HUES6 (cell line): ENCODE measurements around the gene PPP3CB.

ENCODE experiments used
- H3K27ac ChIP-seq: 2 replicates; pipeline ENCODE4 v1.7.0; 2013; ENCODE audit warnings: low read depth, mild to moderate bottlenecking, low read length, inconsistent platforms
- H3K27me3 ChIP-seq: 2 replicates; pipeline ENCODE4 v1.6.1; 2013; ENCODE audit warnings: low read length; ENCODE audit not compliant: control insufficient read depth, insufficient read depth
- H3K36me3 ChIP-seq: 2 replicates; pipeline ENCODE4 v1.6.1; 2013; ENCODE audit warnings: low read length; ENCODE audit not compliant: control insufficient read depth, insufficient read depth
- H3K4me1 ChIP-seq: 2 replicates; pipeline ENCODE4 v1.6.1; 2013; ENCODE audit warnings: low read length; ENCODE audit not compliant: control insufficient read depth, insufficient read depth
- H3K4me3 ChIP-seq: 2 replicates; pipeline ENCODE4 v1.5.1; 2013; ENCODE audit warnings: low read depth, low read length
- H3K9ac ChIP-seq: one replicate; pipeline ENCODE4 v1.6.1; 2013; ENCODE audit warnings: mild to moderate bottlenecking, low read length
- H3K9me3 ChIP-seq: 2 replicates; pipeline ENCODE4 v1.6.1; 2013; ENCODE audit warnings: low read depth, low read length; ENCODE audit not compliant: control insufficient read depth, insufficient read depth

PPP3CB gene

DNA sequence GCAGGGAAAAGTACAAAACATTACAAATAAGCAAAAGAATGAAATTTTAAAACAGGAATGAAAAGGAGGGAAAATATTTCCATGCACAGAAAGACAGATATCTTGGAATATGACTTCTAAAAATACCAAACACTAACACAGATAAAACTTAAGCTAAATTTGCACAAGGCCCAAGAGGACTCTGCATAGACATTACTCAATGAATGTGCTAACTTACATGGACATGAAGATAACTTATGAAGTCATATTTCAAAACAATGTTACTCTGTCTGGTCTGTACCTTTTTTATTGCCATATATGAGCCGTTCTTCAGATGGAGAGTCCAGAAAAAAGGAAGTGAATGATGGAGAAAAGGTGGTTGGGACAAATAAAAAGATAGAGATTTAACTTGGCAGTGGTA, 47.4 kb downstream of the PPP3CB start:
- H3K9me3 ChIP-seq, result no peaks in the 10 kb centered on the region
- H3K9ac ChIP-seq, result no peak overlapping the region
- no peaks in the 10 kb centered on the region for H3K27me3 ChIP-seq
- no peaks in the 10 kb centered on the region for H3K4me1 ChIP-seq
- peaks cover 22% of the 10 kb centered on the region for H3K36me3 ChIP-seq
- H3K4me3 ChIP-seq, result no peak overlapping the region
- H3K27ac ChIP-seq, result no peak overlapping the region

DNA sequence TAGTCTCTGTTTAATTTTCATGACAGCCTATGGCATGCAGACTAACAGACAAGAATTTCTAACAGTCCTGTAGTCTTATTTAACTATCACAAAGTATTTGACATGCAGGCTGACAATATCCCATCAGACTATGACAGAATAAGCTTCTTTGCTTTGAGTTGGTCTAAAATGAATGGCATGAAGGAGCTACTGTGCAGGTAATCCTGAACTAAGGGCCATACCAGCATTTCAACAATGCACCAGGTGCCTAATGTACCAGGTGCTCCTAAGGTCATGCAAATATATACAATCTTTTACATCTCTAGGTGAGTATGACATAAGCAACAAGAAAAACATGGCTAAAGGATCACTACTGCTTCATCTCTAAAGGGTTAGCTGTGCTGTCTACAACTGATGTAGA, 48.9 kb downstream of the PPP3CB start:
- no peaks in the 10 kb centered on the region for H3K27me3 ChIP-seq
- H3K9me3 ChIP-seq, result no peaks in the 10 kb centered on the region
- peaks cover 16% of the 10 kb centered on the region for H3K36me3 ChIP-seq
- H3K9ac ChIP-seq, result no peak overlapping the region
- no peak overlapping the region for H3K4me3 ChIP-seq
- no peaks in the 10 kb centered on the region for H3K4me1 ChIP-seq
- no peak overlapping the region for H3K27ac ChIP-seq

DNA sequence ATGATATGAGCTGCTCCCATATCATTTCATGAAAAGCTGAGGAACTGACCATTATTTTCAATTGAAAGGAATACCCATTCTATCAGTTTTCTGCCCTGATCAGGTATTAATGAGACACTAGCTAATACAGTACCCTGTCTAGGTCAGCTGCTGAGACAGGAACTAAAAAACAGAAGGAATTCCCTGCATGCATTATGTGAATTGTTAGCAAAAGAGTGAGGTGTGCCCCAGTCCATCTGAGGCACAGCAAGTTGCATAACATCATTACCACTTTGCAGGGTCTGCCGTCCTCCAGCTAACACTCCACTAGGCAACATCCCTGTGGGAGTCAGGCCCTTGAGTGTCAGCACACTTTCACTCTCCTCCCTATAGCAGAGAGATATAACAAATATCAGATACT, 51.4 kb downstream of the PPP3CB start:
- no peaks in the 10 kb centered on the region for H3K9me3 ChIP-seq
- H3K36me3 ChIP-seq, result peaks cover 16% of the 10 kb centered on the region
- no peak overlapping the region for H3K9ac ChIP-seq

DNA sequence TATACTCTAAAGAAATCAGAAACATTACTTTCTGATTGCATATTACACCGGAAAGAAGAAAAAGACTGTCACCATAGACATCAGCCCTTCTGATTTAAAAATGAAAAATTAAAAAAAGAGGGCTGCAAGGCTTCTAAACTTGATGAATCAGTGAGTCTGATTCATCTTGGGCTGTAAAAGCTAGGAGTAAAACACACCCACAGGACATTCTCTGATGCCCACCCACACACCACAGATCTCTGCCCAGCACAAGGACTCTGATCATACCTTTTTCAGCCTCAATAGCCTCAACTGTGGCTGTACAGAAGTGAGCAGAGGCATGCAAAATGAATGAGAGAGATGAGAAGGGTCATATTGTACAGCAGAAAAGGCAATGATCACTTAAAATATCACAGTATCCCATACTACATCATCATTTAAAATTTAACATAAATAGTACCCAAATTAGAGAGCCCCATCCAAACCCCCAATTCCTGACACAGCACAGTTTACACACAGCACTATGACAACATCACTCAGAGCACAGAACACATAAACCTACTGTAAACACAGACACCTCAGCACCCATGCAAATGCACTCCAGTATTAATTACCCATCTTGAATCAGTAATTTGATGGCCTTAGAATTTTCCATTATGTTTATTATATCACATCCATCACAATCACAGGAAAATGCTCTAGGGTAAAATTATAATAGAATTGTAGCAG, 56.1 kb downstream of the PPP3CB start:
- Histone ChIP-seq H3K4me3 (no peak overlapping the region), H3K9me3 (no peaks in the 10 kb centered on the region), H3K27me3 (no peaks in the 10 kb centered on the region), H3K27ac (no peak overlapping the region), H3K36me3 (peaks cover 21% of the 10 kb centered on the region), H3K9ac (no peak overlapping the region), H3K4me1 (no peaks in the 10 kb centered on the region)

More for the DNA sequence above, 51.4 kb downstream of the PPP3CB start:
- no peaks in the 10 kb centered on the region for H3K27me3 ChIP-seq
- H3K4me1 ChIP-seq, result no peaks in the 10 kb centered on the region
- no peak overlapping the region for H3K27ac ChIP-seq
- no peak overlapping the region for H3K4me3 ChIP-seq

DNA sequence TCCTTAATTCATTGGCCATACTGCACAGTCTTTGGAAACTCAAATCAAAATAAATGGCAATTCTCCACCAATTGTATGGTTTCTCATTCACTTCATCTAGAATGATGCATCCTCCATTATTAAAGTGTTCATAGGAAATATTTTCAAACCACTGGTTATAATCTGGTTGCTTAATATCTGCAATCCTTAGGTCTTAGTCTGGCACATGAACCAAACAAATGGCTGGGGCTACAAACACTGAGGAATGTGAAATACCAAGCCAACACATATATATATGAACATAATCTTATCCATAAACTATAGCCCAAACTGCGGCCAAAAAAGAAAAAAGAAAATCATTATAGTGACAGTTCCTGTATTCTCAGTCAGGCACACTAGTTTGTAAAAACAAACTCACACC, 56.8 kb downstream of the PPP3CB start:
- Histone ChIP-seq H3K9ac (no peak overlapping the region), H3K9me3 (no peaks in the 10 kb centered on the region), H3K4me3 (no peak overlapping the region), H3K27ac (no peak overlapping the region), H3K36me3 (peaks cover 16% of the 10 kb centered on the region), H3K27me3 (no peaks in the 10 kb centered on the region), H3K4me1 (no peaks in the 10 kb centered on the region)

DNA sequence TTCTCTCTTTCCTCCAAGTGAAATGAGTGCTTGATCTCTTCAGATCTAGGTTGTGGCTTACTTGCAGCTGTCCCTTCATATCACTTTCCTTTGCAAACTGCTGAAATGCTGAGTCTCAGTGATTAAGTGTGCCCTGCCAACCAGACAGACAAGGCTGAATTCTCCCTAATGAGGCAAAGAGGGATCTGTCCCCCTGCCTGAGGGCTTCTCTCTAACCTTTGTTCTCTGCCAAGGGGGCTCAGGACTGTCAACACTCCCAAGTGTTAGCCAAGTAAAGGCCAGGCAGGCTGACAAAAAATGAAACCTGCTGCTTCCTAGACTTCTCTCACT, 62.3 kb downstream of the PPP3CB start, which contains the start of gene MSS51:
MSS51 (minus strand) TSS at position 24 of the 330 bp plus-strand sequence. CDS start 5,277 bp downstream, outside the sequence.
- Histone ChIP-seq H3K9me3 (no peaks in the 10 kb centered on the region), H3K36me3 (peaks cover 12% of the 10 kb centered on the region), H3K4me3 (no peak within 1 kb of the TSS), H3K4me1 (peaks cover 9% of the 10 kb centered on the region; the same call in 1 of the 2 replicates), H3K27me3 (no peaks in the 10 kb centered on the region), H3K9ac (no peak within 1 kb of the TSS), H3K27ac (no peak within 1 kb of the TSS)

DNA sequence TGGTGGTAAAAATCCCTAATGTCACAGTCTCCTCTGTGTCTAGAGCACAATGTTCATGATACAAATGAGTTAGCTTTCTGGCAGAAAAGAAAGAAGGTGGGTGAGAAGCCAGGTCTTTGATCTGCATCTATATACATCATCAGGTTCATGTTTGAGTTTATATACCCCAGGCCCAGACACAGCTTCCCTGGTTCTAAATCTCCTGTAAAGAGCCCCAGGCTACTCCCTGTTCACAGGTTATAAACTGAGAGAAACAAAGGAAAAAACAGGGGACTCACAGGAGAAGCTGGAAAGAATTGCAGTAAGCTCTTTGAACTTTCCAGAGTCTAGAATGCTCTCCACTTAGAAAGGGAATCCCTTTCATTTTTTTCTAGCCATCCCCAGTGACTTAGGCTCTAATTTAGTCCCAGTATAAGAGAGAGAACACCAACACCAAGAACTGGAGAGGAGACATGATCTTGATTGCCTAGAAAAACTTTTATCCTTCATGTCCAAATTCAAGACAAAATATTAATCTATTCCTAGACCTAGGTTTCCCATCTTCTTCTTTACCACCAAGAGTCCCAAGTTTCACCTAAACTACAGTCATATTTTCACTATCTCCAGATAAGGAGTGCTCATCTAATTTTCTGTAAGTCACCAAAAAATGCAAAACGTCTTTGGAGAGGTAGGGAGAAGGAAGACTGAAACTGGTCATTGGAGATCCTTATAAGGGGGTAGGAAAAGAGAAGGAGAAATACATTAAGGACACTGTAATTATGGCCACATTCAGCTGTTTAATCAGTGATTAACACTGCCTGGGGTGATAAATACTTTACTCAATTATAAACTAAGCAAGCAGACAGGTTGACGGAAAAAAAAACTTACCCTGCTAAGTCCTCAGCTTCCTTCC, 62.9 kb downstream of the PPP3CB start:
- Histone ChIP-seq H3K27ac (no peak overlapping the region), H3K36me3 (peaks cover 9% of the 10 kb centered on the region), H3K4me3 (no peak overlapping the region), H3K4me1 (peaks cover 9% of the 10 kb centered on the region; the same call in 1 of the 2 replicates), H3K27me3 (no peaks in the 10 kb centered on the region), H3K9ac (no peak overlapping the region), H3K9me3 (no peaks in the 10 kb centered on the region)

DNA sequence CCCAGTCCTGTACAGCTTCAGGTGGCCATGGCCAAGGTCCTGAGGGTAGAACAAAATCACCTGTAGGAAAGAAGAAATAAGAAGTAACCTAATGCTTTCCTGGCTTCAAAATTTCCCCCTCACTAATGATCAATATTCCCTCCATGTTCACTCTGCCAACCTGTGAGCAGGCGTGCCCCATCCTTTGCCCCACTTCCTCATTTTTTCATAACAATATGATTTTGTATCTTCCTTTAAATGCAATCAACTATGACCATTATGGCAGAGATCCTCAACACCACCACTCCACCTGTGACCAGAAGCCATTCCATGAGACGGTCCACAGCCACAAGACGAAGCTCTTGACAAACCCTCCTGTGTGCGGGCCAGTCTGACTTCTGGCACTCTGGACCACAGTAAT, 69.5 kb downstream of the PPP3CB start:
- H3K9ac ChIP-seq, result no peak overlapping the region

DNA sequence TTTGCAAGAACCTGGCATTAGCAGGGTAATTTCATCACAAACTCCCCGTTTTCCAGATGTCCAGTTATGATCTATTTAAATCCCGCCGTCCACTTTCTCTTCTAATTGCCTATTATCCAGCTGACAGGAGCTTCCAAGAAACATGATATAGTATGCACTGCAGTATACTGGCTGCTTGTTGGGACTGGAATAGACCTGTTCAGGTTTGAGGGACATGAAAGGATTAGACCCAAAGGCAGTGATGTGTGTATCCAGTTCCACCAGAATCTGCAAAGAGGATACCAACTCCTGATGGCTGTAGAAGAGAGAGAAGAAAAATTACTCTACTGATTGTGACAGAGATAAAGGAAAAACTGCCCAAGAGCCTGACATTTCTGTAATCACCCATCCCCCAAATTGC, 71.3 kb downstream of the PPP3CB start:
- H3K27me3 ChIP-seq, result no peaks in the 10 kb centered on the region
- H3K4me1 ChIP-seq, result no peaks in the 10 kb centered on the region
- H3K4me3 ChIP-seq, result no peak overlapping the region
- peaks cover 51% of the 10 kb centered on the region for H3K36me3 ChIP-seq
- no peaks in the 10 kb centered on the region for H3K9me3 ChIP-seq
- no peak overlapping the region for H3K27ac ChIP-seq
- no peak overlapping the region for H3K9ac ChIP-seq

More for the DNA sequence above, 69.5 kb downstream of the PPP3CB start:
- no peaks in the 10 kb centered on the region for H3K27me3 ChIP-seq
- H3K36me3 ChIP-seq, result peaks cover 51% of the 10 kb centered on the region
- no peaks in the 10 kb centered on the region for H3K9me3 ChIP-seq
- H3K4me3 ChIP-seq, result no peak overlapping the region
- no peaks in the 10 kb centered on the region for H3K4me1 ChIP-seq
- no peak overlapping the region for H3K27ac ChIP-seq

DNA sequence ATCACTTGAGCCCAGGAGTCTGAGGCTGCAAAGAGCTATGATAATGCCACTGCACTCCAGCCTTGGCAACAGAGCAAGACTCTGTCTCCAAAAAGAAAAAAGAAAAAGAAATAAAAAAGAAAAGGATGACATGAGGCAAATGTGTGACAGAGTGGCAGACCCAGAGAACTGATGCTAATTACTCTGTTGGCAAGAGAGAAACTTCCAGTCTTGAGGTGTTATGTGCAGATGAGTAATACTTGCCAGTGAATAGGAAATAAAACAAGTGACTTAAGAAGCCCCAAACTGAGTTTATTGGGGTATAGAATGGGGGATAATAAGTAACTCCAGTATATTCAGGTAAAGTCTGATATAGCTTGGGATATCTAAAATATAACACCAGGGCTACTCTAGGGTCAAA, 72.5 kb downstream of the PPP3CB start:
- no peak overlapping the region for H3K4me3 ChIP-seq
- H3K27ac ChIP-seq, result no peak overlapping the region
- H3K9ac ChIP-seq, result no peak overlapping the region
- H3K36me3 ChIP-seq, result peaks cover 51% of the 10 kb centered on the region
- H3K4me1 ChIP-seq, result no peaks in the 10 kb centered on the region
- no peaks in the 10 kb centered on the region for H3K9me3 ChIP-seq
- H3K27me3 ChIP-seq, result no peaks in the 10 kb centered on the region

DNA sequence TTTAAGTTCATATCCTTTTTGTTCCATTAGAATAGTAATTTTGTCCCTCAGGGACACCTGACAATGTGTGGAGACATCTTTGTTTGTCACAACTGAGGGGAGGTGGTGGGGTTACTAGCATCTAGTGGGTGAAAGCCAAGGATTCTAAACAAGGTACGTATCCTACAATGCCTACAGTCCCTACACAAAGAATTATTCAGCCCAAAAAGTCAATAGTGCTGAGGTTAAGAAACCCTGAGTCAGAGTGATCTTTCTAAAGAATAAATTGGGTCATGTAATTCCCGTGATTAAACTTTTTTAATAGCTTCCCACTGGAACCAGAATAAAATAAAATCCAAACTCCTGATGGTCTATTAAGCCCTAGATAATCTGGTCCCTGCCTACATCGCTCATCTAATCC, 79.3 kb downstream of the PPP3CB start:
- Histone ChIP-seq H3K4me3 (no peak overlapping the region), H3K9ac (no peak overlapping the region), H3K27ac (no peak overlapping the region), H3K27me3 (no peaks in the 10 kb centered on the region), H3K9me3 (no peaks in the 10 kb centered on the region), H3K4me1 (0 out of 2 replicates have a peak, but pooled peaks cover 5% of the 10 kb centered on the region), H3K36me3 (no peaks in the 10 kb centered on the region)
